ENCODE results near the gene HCN4.

HCN4 gene

GRCh38 chr15:73287019-73287418, 81.7 kb downstream of the HCN4 start:
- DNase-seq = no peak

GRCh38 chr15:73286311-73286710, 82.4 kb downstream of the HCN4 start:
- DNase-seq = no peak

GRCh38 chr15:73284090-73284716, 84.6 kb downstream of the HCN4 start:
- no peak for DNase-seq

GRCh38 chr15:73283366-73283962, 85.3 kb downstream of the HCN4 start:
- no peak for DNase-seq

GRCh38 chr15:73282567-73283365, 86.0 kb downstream of the HCN4 start:
- no peak for DNase-seq

- DNase-seq = no peak
Measured at GRCh38 chr15:73275862-73276261, 92.9 kb downstream of the HCN4 start.

- peak; percentile 18 for DNase-seq
Measured at GRCh38 chr15:73273181-73274002, 95.4 kb downstream of the HCN4 start.

GRCh38 chr15:73270366-73271097, 98.2 kb downstream of the HCN4 start:
- no peak for DNase-seq
